COLO668 (cell line): ENCODE measurements around the gene TBC1D3E.
"Not testable (repeated sequence)": the region's sequence is repeated elsewhere in the genome, so short reads cannot be mapped to it uniquely, and the experiment has no call there.

Source experiments
- DNase-seq: peaks from one replicate; lab custom pipeline; 2025; ENCODE audit not compliant: unreplicated experiment; lab: John Stamatoyannopoulos, UW

TBC1D3E gene

GRCh38 chr17:38127651-38128050 lies at the start of gene TBC1D3E:
TBC1D3E (plus strand) TSS chr17:38127951; CDS start chr17:38129496, 1,545 bp downstream.
- DNase-seq: not testable (repeated sequence)

- DNase-seq: not testable (repeated sequence)
Observed at GRCh38 chr17:38087344-38087743, 40.4 kb upstream of the TBC1D3E start.

GRCh38 chr17:38088120-38088519 lies 39.6 kb upstream of the TBC1D3E start:
- not testable (repeated sequence) for DNase-seq

- not testable (repeated sequence) for DNase-seq
Observed at GRCh38 chr17:38094059-38094694, 33.6 kb upstream of the TBC1D3E start.

GRCh38 chr17:38099262-38099661 lies 28.5 kb upstream of the TBC1D3E start:
- DNase-seq: not testable (repeated sequence)

- DNase-seq: not testable (repeated sequence)
Observed at GRCh38 chr17:38119829-38120228, 7.9 kb upstream of the TBC1D3E start.

- not testable (repeated sequence) for DNase-seq
Observed at GRCh38 chr17:38134860-38135259, 7.1 kb downstream of the TBC1D3E start.
